ENCODE data around the gene ELN. TPM values are rescaled to one million over a fixed set of nuclear protein-coding genes. Genes with fewer than 3 reads are reported as not detected.

ELN gene
- total and polyA plus RNA-seq, 2 donors (not counting 3 experiments of a cell fraction or from before 2014, with no cell fraction given): 1.7 to 2.6 TPM

DNA sequence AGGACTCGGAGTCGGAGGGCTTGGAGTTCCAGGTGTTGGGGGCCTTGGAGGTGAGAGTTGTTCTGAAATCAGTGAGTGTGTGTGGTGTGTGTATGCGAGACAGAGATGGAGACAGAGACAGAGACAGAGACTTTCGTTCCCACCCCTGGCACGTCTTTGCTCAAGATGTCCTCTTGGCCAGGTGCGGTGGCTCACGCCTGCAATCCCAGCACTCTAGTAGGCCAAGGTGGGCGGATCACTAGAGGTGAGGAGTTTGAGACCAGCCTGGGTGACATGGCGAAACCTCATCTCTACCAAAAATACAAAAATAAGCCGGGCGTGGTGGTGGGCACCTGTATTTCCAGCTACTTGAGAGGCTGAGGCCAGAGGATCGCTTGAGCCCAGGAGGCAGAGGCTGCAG is 35.7 kb downstream of the ELN start:
- H3K4me3 ChIP-seq (replicated peaks in 1 of 3; ENCODE audit: insufficient read depth in 1 of 3, low read depth in 1 of 3, low read length in 3 of 3): no peak overlapping the region
- DNase-seq (ENCODE audit: low read depth, low spot score) (no peak), FAIRE-seq (no peak)
- no peak overlapping the region for H3K4me2 ChIP-seq (ENCODE audit: insufficient read depth, low read length)
- no TSS peak for BruUV-seq (replicated peaks)
- no peak overlapping the region for H3K9ac ChIP-seq (replicated peaks; ENCODE audit: extremely low read depth, insufficient read depth, low read length)
- intact Hi-C loops (cut with micrococcal nuclease) (no loop called here), dilution Hi-C loops (cut with MboI; ENCODE audit: extremely low pct_ligation_motif_present, low sequenced_read_pairs) (no loop called here)
- H3K4me1 ChIP-seq (ENCODE audit: control insufficient read depth, extremely low read depth, insufficient read depth, low read length): peaks cover 4% of the 10 kb centered on the region
- no peaks in the 10 kb centered on the region for H3K27me3 ChIP-seq (ENCODE audit: control insufficient read depth in 2 of 2, insufficient read depth in 2 of 2, low read length in 2 of 2)
- no peak overlapping the region for H2AFZ ChIP-seq (ENCODE audit: low read depth, low read length)
- no peak for TF ChIP-seq FOS (IDR thresholded peaks at IDR 0.05; ENCODE audit: borderline replicate concordance, insufficient read depth, low read length)
- TF ChIP-seq, protein P1, sequence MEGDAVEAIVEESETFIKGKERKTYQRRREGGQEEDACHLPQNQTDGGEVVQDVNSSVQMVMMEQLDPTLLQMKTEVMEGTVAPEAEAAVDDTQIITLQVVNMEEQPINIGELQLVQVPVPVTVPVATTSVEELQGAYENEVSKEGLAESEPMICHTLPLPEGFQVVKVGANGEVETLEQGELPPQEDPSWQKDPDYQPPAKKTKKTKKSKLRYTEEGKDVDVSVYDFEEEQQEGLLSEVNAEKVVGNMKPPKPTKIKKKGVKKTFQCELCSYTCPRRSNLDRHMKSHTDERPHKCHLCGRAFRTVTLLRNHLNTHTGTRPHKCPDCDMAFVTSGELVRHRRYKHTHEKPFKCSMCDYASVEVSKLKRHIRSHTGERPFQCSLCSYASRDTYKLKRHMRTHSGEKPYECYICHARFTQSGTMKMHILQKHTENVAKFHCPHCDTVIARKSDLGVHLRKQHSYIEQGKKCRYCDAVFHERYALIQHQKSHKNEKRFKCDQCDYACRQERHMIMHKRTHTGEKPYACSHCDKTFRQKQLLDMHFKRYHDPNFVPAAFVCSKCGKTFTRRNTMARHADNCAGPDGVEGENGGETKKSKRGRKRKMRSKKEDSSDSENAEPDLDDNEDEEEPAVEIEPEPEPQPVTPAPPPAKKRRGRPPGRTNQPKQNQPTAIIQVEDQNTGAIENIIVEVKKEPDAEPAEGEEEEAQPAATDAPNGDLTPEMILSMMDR (IDR thresholded peaks at IDR 0.05; ENCODE audit: extremely low read depth in 1 of 2, insufficient read depth in 1 of 2, low read depth in 1 of 2, low read length in 2 of 2): no peak
- no peak for TF ChIP-seq POLR2AphosphoS5 (IDR thresholded peaks at IDR 0.05; ENCODE audit: insufficient read depth, low read depth, low read length)
- TF ChIP-seq JUN (IDR thresholded peaks at IDR 0.05; ENCODE audit: borderline replicate concordance, insufficient read depth, insufficient read length, low read depth): no peak
- TF ChIP-seq EZH2 (IDR thresholded peaks at IDR 0.05; ENCODE audit: borderline replicate concordance, low read depth, low read length, severe bottlenecking): no peak
- TF ChIP-seq MYC (IDR thresholded peaks at IDR 0.05; ENCODE audit: low read depth, low read length): no peak
- no peak for TF ChIP-seq POLR2A (IDR thresholded peaks at IDR 0.05; ENCODE audit: low read depth, low read length)
- TF ChIP-seq, protein P2, sequence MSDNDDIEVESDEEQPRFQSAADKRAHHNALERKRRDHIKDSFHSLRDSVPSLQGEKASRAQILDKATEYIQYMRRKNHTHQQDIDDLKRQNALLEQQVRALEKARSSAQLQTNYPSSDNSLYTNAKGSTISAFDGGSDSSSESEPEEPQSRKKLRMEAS (IDR thresholded peaks at IDR 0.05; ENCODE audit: insufficient read depth, insufficient read length): no peak
- no peak for TF ChIP-seq GATA2 (IDR thresholded peaks at IDR 0.05; ENCODE audit: insufficient read depth, insufficient read length, low read depth, low read length)
- H3K9me3 ChIP-seq (replicated peaks; ENCODE audit: control insufficient read depth, insufficient read depth, low read length): no peaks in the 10 kb centered on the region
- CTCF ChIA-PET: interaction anchor here (1.6 to 1.8 kb wide), 2 partner anchors 37 to 143 kb away, joined by 6 to 7 read pairs; no protein-coding TSS in a partner anchor
- no peaks in the 10 kb centered on the region for H4K20me1 ChIP-seq (replicated peaks; ENCODE audit: control insufficient read depth, extremely low read depth, insufficient read depth, low read length)
- POLR2A ChIA-PET: no interaction called here
- no peak overlapping the region for H3K27ac ChIP-seq (ENCODE audit: insufficient read depth, low read depth, low read length)
- H3K9me1 ChIP-seq (replicated peaks; ENCODE audit: control insufficient read depth, extremely low read depth, insufficient read depth, low read length): no peaks in the 10 kb centered on the region
- no peaks in the 10 kb centered on the region for H3K36me3 ChIP-seq (ENCODE audit: control insufficient read depth in 2 of 2, extremely low read depth in 1 of 2, insufficient read depth in 2 of 2, low read length in 2 of 2)
- no peaks in the 10 kb centered on the region for H3K79me2 ChIP-seq (ENCODE audit: control insufficient read depth, insufficient read depth, low read length)

Measured in endothelial cell of umbilical vein (primary cell).